NK-92 (cell line): ENCODE data around the gene RHBDL1.
"Not testable (repeated sequence)": the region's sequence is repeated elsewhere in the genome, so short reads cannot be mapped to it uniquely, and the experiment has no call there.

Source experiments
- DNase-seq: peaks from one replicate; lab custom pipeline; 2025; ENCODE audit not compliant: unreplicated experiment; lab: John Stamatoyannopoulos, UW

RHBDL1 gene

GRCh38 chr16:704552-705380 is 29.3 kb downstream of the RHBDL1 start:
- no peak for DNase-seq

GRCh38 chr16:705431-706188 is 30.1 kb downstream of the RHBDL1 start, which contains the start of gene FBXL16:
FBXL16 (minus strand) TSS chr16:705801; CDS start chr16:697405, 8,396 bp downstream.
- DNase-seq, result no peak

GRCh38 chr16:706189-707061 is 31.0 kb downstream of the RHBDL1 start:
- DNase-seq, result no peak

GRCh38 chr16:707062-707538 is 31.6 kb downstream of the RHBDL1 start:
- DNase-seq, result no peak

- no peak for DNase-seq
These were observed 32.5 kb downstream of the RHBDL1 start for GRCh38 chr16:708019-708418.

GRCh38 chr16:708959-709358 is 33.5 kb downstream of the RHBDL1 start:
- no peak for DNase-seq

DNA sequence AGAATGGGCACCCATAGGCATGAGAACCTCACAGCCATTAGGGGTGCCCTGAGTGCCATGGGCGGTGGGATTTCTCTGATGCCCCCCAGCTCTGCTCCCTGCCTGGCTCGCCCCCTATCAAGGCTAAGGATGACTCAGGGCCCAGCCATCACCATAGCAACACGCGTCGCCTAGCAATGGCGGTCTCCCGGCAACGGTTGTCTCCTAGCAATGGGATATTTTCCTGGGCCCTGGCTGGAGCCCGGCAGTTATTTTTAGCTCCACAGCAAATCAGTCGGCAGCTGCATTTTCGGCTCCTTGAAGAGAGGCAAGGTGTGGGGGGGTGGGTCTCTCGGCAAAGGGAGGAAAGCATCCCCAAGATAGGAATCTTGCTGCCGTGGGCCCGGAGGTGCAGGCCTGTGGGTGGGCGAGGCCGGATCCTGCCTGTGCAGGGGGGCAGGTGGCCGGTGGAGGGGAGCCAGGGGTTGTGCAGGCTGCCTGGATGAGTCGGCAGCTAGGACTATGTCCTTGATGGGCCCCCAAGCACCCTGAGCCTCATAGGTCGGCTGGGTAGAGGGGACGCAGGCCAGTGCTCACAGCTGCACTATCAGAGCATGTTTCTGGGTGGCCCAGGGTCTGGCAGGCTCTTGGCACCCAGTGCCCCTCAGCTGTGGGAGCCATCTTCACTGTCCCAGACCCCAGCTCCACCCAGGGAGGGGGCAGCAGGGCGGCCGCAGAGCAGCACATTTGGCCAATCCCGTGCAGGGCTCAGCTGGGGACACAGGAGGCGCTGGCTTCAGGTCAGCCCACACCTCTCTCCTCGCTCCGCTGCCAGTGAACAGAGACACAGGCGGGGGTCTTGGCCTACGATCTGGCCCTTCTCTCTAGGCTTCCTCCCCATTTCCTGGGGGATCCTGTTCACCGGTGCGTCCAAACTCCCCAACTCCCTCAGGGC is 34.4 kb downstream of the RHBDL1 start:
- DNase-seq, result no peak

- no peak for DNase-seq
These were observed 35.1 kb downstream of the RHBDL1 start for GRCh38 chr16:710500-711075.

- DNase-seq, result no peak
These were observed 35.6 kb downstream of the RHBDL1 start for GRCh38 chr16:711084-711483.

- DNase-seq, result no peak
These were observed 36.3 kb downstream of the RHBDL1 start for GRCh38 chr16:711548-712320.

GRCh38 chr16:712740-713250 is 37.3 kb downstream of the RHBDL1 start:
- not testable (repeated sequence) for DNase-seq

DNA sequence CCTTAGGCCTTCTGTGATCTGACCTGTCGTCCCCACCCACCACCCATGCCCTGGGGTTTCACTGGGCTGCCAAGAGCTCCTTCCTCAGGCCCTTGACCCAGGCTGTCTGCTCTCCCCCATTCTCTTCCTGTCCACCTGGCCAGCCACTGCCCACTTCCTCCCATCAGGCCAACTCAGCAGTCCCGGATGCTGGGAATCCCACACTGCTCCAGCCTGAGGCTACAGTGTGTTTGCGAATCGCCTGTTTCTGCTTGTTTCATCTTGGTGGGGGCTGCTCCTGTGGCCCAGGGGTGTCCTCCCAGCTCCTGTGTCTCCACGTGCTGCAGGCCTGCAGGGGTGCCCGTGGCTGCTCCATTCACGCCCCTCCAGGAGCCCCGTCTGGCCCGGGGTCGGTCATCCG is 38.6 kb downstream of the RHBDL1 start:
- DNase-seq, result no peak

DNA sequence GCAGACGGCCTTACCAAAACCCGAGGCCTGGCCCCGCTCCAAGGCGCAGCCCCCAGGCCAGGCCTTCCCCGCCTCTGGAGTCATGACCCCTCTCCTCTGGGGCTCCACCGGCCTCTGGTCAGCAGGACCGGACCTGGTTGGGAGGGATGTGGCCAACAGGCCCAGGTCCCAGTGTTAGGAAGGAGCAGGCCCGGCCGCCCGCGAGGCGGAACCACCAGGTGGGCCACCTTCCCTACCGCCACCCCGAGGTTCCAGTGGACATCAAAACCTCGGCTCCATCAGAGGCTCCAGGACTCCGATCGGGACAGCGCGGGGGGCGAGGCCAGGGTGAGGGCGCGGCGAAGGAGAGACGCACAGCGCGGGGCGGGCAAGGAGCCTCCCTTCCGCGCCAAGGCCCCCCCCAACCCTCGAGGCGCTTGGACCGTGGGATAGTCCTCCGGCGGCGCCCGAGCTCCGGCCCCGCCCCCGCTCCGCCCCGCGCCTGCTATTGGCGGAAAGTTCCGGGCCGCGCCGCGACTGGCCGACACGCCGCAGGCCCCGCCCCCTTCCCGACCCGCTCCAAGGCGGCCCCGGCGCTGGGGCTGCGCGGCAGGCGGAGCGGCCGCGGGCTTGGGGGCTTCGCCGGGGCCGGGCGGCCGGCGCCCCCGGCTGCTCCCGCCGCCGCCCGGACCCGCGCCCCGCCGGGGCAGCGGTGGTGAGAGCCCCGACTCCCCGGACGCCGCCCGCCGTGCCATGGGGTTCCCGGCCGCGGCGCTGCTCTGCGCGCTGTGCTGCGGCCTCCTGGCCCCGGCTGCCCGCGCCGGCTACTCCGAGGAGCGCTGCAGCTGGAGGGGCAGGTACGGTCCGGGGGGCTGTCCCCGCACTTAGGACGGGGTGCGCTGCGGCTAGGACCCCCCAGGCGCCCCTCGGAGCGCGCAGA is 39.3 kb downstream of the RHBDL1 start, which contains the start of gene METRN:
TSS of gene METRN (plus strand) at position 561 of the 919 bp plus-strand sequence. CDS start at position 733, 172 bp downstream.
- no peak for DNase-seq

DNA sequence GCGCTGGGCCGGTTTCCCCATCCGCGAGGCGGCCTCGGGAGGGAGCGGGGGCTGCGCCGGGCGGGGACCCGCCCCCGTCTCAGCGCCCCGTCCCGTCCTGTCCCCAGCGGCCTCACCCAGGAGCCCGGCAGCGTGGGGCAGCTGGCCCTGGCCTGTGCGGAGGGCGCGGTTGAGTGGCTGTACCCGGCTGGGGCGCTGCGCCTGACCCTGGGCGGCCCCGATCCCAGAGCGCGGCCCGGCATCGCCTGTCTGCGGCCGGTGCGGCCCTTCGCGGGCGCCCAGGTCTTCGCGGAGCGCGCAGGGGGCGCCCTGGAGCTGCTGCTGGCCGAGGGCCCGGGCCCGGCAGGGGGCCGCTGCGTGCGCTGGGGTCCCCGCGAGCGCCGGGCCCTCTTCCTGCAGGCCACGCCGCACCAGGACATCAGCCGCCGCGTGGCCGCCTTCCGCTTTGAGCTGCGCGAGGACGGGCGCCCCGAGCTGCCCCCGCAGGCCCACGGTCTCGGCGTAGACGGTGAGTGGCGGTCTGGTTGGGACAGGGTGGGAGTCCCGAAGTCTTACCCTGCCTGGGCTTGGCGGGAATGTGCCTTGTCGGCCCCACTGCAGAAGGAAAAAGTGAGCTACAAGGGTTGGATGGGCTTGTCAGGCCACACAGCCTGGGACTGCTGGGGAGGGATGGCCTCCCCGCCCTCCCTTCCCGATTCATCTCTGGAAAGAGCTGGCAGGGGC is 40.2 kb downstream of the RHBDL1 start:
- DNase-seq, result no peak

DNA sequence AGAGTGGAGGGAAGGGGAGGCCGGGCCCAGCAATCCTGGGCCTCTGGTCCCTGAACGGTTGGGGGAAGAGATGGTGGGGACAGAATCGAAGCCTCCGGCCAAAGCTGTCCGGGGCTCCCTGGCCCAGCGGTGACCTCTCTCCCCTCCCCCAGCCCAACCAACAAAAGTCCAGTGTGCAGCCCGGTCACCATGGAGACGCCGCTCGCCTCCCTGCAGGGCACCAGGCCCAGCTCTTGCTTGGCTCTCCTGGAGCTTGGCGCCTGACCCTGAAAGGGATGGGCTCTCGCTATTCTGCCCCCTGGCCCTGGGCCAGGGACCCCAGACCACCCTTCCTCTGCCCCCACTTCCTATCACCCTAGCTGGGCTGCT is 40.7 kb downstream of the RHBDL1 start:
- DNase-seq, result no peak

GRCh38 chr16:716768-717325 is 41.4 kb downstream of the RHBDL1 start:
- no peak for DNase-seq
